Measurements from ENCODE around the gene DNAH14. TPM values are rescaled to one million over a fixed set of nuclear protein-coding genes. Genes with fewer than 3 reads are reported as not detected.

Gene DNAH14
- total RNA-seq, 4 donors from 2014 or later: 0.15 to 0.55 TPM; not detected in 2

DNA sequence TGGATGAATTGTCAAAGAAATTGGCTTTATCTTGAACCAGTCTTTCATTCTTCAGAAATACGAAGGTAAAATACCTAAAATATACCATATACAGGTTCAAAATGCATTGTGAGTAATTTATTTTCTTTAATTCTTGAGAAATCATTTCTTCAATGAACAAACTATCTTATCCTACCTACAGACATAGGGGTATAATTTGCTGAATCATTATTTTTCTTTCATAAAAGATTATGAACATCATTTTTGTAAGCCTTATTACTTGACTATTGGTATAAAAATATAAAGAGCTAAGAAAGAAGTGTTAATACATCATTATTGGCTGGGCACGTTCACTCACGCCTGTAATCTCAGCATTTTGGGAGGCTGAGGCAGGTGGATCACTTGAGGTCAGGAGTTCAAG is 167.7 kb downstream of the DNAH14 start:
- Histone ChIP-seq H3K9me3 (no peaks in the 10 kb centered on the region), H3K36me3 (no peaks in the 10 kb centered on the region), H3K4me1 (no peaks in the 10 kb centered on the region), H3K4me3 (no peak overlapping the region), H3K27me3 (no peaks in the 10 kb centered on the region), H3K27ac (no peak overlapping the region)
- intact Hi-C loops (cut with DNase I; ENCODE audit: low total_unique reads): no loop called here
- ATAC-seq (no peak), DNase-seq (no peak)
- TF ChIP-seq POLR2A (IDR thresholded peaks at IDR 0.05): no peak
- TF ChIP-seq, protein P1, sequence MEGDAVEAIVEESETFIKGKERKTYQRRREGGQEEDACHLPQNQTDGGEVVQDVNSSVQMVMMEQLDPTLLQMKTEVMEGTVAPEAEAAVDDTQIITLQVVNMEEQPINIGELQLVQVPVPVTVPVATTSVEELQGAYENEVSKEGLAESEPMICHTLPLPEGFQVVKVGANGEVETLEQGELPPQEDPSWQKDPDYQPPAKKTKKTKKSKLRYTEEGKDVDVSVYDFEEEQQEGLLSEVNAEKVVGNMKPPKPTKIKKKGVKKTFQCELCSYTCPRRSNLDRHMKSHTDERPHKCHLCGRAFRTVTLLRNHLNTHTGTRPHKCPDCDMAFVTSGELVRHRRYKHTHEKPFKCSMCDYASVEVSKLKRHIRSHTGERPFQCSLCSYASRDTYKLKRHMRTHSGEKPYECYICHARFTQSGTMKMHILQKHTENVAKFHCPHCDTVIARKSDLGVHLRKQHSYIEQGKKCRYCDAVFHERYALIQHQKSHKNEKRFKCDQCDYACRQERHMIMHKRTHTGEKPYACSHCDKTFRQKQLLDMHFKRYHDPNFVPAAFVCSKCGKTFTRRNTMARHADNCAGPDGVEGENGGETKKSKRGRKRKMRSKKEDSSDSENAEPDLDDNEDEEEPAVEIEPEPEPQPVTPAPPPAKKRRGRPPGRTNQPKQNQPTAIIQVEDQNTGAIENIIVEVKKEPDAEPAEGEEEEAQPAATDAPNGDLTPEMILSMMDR (IDR thresholded peaks at IDR 0.05 in 4 of 5, conservative IDR thresholded peaks at IDR 0.05 in 1 of 5): no peak
- in situ Hi-C loops (cut with MboI; ENCODE audit: low sequenced_read_pairs in 4 of 4): no loop called here

DNA sequence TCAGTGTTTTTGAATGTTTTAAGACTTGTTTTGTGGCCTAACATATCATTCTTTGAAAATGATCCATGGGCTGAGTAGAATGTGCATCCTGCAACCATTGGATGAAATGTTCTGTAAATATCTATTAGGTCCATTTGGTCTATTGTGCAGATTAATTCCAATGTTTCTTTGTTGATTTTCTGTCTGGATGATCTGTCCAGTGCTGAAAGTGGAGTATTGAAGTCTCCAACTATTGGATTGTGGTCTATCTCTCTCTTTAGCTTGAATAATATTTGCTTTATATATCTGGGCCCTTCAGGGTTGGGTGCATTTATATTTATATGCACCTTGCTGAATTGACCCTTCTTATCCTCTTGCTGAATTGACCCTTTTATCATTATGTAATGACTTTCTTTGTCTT is 181.5 kb downstream of the DNAH14 start:
- no peak overlapping the region for H3K27ac ChIP-seq
- intact Hi-C loops (cut with DNase I; ENCODE audit: low total_unique reads) (no loop called here), in situ Hi-C loops (cut with MboI; ENCODE audit: low sequenced_read_pairs in 4 of 4) (no loop called here)
- no peak for TF ChIP-seq POLR2A (IDR thresholded peaks at IDR 0.05)
- TF ChIP-seq, protein P1 (IDR thresholded peaks at IDR 0.05 in 4 of 5, conservative IDR thresholded peaks at IDR 0.05 in 1 of 5): no peak
- no peaks in the 10 kb centered on the region for H3K27me3 ChIP-seq
- no peak overlapping the region for H3K4me3 ChIP-seq
- ATAC-seq (no peak), DNase-seq (no peak)
- H3K36me3 ChIP-seq: no peaks in the 10 kb centered on the region
- no peaks in the 10 kb centered on the region for H3K4me1 ChIP-seq
- no peaks in the 10 kb centered on the region for H3K9me3 ChIP-seq

DNA sequence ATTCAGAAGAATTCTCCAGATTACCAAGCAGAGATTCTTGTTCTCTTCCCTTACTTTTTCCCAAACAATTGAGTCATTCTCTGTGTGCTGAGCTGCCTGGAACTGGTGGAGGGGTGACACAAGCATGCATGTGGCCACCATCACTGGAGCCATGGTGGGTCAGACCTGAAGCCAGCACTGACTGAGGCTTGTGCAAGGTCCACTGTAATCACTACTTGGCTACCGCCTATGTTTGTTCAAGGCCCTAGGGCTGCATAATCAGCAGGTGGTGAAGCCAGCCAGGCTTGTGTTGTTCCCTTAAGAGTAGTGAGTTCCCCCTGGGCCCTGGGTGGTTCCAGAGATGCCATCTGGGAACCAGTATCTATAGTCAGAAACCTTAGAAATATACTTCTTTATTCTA is 183.8 kb downstream of the DNAH14 start:
- H3K4me3 ChIP-seq: no peak overlapping the region
- H3K9me3 ChIP-seq: no peaks in the 10 kb centered on the region
- no peak for TF ChIP-seq POLR2A (IDR thresholded peaks at IDR 0.05)
- TF ChIP-seq, protein P1 (IDR thresholded peaks at IDR 0.05 in 4 of 5, conservative IDR thresholded peaks at IDR 0.05 in 1 of 5): no peak
- no peak overlapping the region for H3K27ac ChIP-seq
- H3K4me1 ChIP-seq: no peaks in the 10 kb centered on the region
- ATAC-seq (no peak), DNase-seq (no peak)
- H3K36me3 ChIP-seq: no peaks in the 10 kb centered on the region
- intact Hi-C loops (cut with DNase I; ENCODE audit: low total_unique reads) (no loop called here), in situ Hi-C loops (cut with MboI; ENCODE audit: low sequenced_read_pairs in 4 of 4) (no loop called here)
- no peaks in the 10 kb centered on the region for H3K27me3 ChIP-seq

DNA sequence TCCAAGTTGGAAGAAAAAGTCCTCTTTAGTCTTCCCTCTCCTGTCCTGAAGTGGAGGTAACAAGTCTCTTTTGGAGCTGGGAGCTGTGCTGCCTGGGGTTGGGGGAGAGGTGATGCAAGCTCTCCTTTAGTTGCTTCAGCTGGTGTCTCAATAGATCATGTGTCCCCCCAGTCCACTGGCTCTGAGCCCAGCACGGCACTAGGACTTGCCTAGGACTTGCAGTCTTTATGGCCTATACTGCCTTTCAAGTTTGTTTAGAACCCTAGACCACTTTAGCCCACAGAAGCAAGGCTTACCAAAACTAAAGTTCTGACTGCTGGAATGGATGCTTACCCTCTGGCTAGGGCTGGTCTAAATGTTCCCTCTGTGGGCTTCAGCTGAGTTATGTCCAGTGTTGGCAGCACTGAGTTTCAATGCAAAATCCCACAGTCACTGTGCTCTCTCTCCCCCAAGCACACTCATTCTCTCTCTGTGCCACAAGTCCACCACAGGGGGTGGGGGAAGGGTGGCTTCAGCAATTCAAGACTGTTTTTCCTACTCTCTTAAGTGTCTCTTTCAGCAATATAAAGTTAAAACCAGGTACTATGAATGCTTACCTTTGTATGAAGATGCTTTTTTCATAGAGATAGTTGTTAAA is 185.0 kb downstream of the DNAH14 start:
- Histone ChIP-seq H3K27me3 (no peaks in the 10 kb centered on the region), H3K9me3 (no peaks in the 10 kb centered on the region), H3K36me3 (no peaks in the 10 kb centered on the region), H3K27ac (no peak overlapping the region), H3K4me1 (no peaks in the 10 kb centered on the region), H3K4me3 (no peak overlapping the region)
- TF ChIP-seq POLR2A (IDR thresholded peaks at IDR 0.05): no peak
- TF ChIP-seq, protein P1 (IDR thresholded peaks at IDR 0.05 in 4 of 5, conservative IDR thresholded peaks at IDR 0.05 in 1 of 5): no peak
- no peak for ATAC-seq
- intact Hi-C loops (cut with DNase I; ENCODE audit: low total_unique reads): no loop called here
- no peak for DNase-seq
- in situ Hi-C loops (cut with MboI; ENCODE audit: low sequenced_read_pairs in 4 of 4): no loop called here

DNA sequence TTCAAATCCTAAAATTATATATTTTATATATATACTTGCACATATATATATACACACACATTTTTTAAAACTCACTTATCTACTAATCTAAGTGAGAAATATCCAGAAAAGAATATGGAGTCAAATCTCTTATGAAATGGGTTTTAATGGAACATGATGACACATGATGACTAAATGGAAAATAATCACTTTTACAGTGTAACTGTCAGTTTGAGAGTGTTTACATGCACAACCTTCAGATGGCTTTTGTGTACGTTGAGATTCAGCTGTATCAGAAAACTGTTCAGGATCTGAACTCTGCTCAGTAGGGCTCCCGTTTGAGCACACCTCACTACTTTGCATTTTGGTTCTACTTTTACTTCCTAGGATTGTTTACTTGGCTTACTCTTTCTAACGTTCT is 189.8 kb downstream of the DNAH14 start:
- Histone ChIP-seq H3K4me3 (no peak overlapping the region), H3K4me1 (no peaks in the 10 kb centered on the region)

More for the DNA sequence above, 189.8 kb downstream of the DNAH14 start:
- Histone ChIP-seq H3K27me3 (no peaks in the 10 kb centered on the region), H3K36me3 (no peaks in the 10 kb centered on the region), H3K27ac (no peak overlapping the region), H3K9me3 (no peaks in the 10 kb centered on the region)
- DNase-seq: no peak
- ATAC-seq: no peak
- intact Hi-C loops (cut with DNase I; ENCODE audit: low total_unique reads): no loop called here
- in situ Hi-C loops (cut with MboI; ENCODE audit: low sequenced_read_pairs in 4 of 4): no loop called here
- TF ChIP-seq, protein P1 (IDR thresholded peaks at IDR 0.05 in 4 of 5, conservative IDR thresholded peaks at IDR 0.05 in 1 of 5): no peak
- no peak for TF ChIP-seq POLR2A (IDR thresholded peaks at IDR 0.05)
